Measurements from ENCODE around the gene RPL15.
A peak's percentile ranks its signal among the peaks of the same experiment; 100 is the strongest.
"Not testable (repeated sequence)": the region's sequence is repeated elsewhere in the genome, so short reads cannot be mapped to it uniquely, and the experiment has no call there.

The RPL15 gene

DNA sequence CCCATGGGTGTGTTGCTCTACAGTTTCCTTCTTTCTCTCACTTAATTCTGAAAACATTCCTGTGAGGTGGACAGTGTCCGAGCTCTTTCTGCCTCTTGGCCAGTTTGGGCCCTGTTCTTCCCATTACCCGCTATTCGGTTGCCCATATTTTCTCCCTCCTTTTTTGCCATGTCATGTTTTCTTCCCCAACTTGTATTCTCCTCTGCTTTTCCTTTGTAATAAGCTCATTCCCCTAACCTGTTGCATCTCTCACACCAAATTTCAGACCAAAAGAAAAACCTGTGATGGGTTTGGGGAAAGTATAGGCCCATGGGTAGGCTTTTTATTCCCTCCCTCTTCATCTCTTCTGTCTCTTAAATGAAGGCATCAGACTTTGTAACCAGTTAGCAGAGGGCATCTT is 30.6 kb upstream of the RPL15 start:
- in situ Hi-C loops (cut with MboI; ENCODE audit: low pct_unique_long_range_greater_than_20kb, low sequenced_read_pairs) = no loop called here
- DNase-seq = no peak

DNA sequence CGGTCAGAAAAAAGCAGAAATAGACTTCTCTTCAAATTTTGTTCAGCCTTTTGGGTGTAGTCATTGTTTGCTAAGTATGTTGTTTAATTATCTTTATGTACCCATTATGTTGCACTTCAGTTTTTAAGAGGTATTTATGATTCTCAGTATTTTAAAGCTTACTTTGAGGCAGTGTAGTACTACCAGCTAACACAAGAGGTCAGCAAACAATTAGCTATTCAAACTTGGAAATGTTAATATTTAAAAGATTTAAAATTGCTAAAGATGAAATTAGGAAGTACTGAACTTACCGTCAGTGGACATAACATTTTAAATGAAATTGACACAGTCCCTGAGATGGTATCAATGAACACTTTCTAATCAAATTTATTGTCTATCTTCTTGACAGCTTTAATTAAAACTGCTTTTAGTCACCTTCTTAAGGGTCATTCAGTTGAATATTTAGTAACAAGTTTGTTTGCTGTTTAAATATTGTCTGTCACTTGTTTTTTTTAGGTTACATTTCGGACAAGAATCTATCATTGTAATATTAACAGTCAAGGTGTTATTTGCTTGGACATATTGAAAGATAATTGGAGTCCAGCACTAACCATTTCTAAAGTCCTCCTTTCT is 28.2 kb upstream of the RPL15 start:
- DNase-seq = peak; percentile 41
- in situ Hi-C loops (cut with MboI; ENCODE audit: low pct_unique_long_range_greater_than_20kb, low sequenced_read_pairs) = no loop called here

DNA sequence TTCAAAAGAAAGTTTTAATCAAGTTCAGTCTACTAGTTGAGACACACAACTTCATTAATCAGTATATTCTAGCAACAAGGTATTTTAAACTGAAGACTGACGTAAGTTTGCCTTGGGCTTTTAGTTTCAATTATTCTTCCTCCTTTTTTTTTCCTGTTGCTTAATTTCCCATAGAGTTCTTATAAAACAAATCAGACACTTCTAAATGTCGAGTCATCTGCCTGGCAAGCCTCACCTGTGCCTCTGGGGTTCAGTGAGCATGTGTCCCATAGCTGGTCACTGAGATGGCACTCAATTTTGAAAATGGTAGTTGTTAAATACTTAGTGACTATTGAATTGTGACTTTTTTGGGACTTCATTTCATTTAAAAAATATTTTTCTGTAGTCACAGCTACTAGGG is 27.5 kb upstream of the RPL15 start:
- in situ Hi-C loops (cut with MboI; ENCODE audit: low pct_unique_long_range_greater_than_20kb, low sequenced_read_pairs) = no loop called here
- DNase-seq = no peak

DNA sequence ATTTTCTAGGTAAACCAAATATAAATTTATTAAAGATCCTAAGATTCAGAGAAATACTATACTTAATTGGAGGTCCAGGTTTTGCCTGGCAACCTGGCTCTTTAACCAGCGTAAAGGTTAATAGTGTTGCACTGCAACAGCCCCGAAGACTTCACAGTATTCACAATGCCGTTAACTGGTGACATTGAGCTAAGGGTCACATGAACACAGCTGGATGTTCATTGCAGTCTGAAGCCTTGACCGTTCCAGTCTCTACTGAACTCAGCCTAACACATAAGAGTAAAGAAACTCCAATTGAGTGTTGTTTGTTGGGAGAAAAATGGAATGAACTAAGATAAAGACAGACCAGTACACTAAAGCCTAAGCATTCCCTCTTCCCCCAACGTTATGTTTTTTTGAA is 27.0 kb upstream of the RPL15 start:
- no peak for DNase-seq
- in situ Hi-C loops (cut with MboI; ENCODE audit: low pct_unique_long_range_greater_than_20kb, low sequenced_read_pairs) = no loop called here

DNA sequence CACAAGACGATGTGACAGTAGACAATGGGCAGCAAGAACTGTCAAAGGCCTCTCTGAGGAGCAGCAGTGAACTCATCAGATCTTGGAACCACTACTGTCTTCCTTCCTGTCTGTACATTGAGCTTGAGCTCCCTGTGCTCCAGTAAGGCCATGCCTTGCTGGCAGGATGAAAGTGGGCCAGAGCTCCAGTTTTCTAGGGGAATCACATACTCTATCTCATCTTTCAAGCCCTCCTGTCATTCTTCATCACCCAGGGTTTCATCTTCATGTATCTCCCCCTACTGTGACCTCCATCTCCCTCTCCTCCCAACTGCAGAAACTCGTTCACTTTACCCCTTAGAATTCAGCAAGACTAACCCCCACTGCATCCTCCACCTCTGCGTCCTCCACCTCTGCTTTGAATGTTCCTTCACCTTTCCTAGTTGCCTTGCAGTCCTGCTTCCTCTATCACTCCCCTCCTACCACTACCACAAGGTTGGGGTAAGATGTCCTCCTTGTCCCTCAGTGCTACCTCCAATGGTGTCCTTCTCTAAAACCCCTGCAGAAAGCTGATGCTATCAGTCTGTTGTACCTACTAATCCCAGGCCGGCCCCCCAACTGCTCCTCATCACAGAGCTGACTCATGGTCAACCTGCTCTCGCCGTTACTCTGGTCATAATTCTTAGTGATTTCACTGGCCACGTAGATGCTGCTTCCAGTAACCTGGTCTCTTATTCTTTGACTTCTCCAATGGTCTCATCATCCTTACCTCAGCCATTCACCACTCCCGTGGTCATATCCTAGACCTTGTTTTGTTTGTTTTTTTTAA is 22.5 kb upstream of the RPL15 start:
- in situ Hi-C loops (cut with MboI; ENCODE audit: low pct_unique_long_range_greater_than_20kb, low sequenced_read_pairs) = no loop called here
- no peak for DNase-seq

- DNase-seq = no peak
- in situ Hi-C loops (cut with MboI; ENCODE audit: low pct_unique_long_range_greater_than_20kb, low sequenced_read_pairs) = no loop called here
Observed at GRCh38 chr3:23895181-23895580, 21.8 kb upstream of the RPL15 start.

GRCh38 chr3:23900744-23901143 is 16.2 kb upstream of the RPL15 start:
- DNase-seq = no peak
- in situ Hi-C loops (cut with MboI; ENCODE audit: low pct_unique_long_range_greater_than_20kb, low sequenced_read_pairs) = no loop called here

GRCh38 chr3:23904545-23904944 is 12.4 kb upstream of the RPL15 start:
- no peak for DNase-seq
- in situ Hi-C loops (cut with MboI; ENCODE audit: low pct_unique_long_range_greater_than_20kb, low sequenced_read_pairs) = no loop called here

GRCh38 chr3:23909341-23909740 is 7.6 kb upstream of the RPL15 start:
- no peak for DNase-seq
- in situ Hi-C loops (cut with MboI; ENCODE audit: low pct_unique_long_range_greater_than_20kb, low sequenced_read_pairs) = no loop called here

DNA sequence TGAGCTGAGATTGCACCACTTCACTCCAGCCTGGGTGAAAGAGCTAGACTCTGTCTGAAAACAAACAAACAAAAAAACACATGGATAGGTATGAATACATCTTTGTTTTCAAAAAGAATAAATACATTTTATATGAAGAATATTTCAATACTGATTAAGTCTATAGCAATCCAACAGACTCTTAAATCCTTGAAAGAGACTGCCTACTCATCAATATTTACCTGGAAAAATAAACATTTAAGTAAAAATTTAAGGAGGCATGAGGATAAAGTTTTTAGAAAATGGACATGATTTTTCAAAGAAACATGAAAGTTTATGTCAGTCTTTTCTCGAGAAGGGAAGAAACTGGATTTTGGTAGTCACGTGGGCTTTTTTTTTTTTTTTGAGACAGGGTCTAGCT is 5.5 kb upstream of the RPL15 start:
- no peak for DNase-seq
- in situ Hi-C loops (cut with MboI; ENCODE audit: low pct_unique_long_range_greater_than_20kb, low sequenced_read_pairs) = no loop called here

GRCh38 chr3:23912335-23912734 is 4.6 kb upstream of the RPL15 start:
- in situ Hi-C loops (cut with MboI; ENCODE audit: low pct_unique_long_range_greater_than_20kb, low sequenced_read_pairs); DNase-seq: not testable (repeated sequence)

DNA sequence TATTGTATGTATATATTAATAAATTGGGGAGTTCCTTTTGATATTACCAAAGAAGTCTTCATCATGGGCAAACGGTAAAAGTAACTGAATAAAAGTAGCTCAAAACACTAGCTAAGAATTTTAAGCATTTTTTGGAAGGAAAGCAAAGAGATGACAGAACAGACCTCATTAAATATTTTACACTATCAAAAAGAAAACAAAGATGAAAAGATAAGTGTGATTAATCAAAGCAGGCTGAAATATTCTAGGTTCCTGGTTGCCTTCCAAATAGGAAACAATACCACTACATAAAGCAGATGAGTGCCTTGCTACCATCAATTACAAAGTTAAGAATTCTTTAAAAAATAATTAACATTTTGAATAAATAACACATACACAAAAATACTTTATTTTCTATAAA is 3.8 kb upstream of the RPL15 start:
- in situ Hi-C loops (cut with MboI; ENCODE audit: low pct_unique_long_range_greater_than_20kb, low sequenced_read_pairs) = no loop called here
- no peak for DNase-seq

DNA sequence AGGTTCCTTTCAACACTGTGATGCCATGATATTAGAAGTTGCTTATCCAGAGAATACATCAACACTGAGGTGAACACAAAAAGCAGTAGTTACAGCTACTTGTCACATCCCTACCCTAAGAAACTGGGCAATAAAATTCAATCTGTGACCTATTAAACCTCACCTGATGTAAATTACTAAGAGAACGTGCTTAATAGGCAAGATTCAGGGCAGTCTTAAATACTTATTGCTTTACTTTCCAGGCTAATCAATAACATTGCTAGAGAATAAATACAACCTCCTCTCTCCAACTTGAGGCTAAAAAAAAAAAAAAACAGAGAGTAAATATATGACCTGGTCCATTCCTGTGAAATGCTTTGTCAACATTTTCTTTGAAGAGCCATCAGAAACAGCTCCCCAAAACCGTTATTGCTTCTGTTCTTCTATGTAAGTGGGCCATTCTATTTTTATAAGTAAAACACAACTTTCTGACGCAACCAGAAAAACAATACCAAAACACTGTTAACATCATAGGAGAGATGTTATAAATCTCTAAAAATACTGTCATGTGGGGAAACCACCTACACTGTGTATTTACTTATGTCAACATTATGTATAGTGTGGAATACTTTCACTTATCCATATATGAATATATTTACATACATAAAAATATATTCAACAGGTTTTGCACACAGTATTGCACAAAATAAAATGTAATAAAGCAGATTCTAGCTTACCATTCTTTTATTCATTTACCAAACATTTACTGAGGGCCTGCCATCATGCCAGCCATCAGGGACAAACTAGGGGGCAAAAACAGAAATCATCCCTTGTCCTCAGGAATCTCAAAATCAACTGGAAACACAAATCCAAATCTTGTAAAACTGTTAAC is 2.8 kb upstream of the RPL15 start:
- in situ Hi-C loops (cut with MboI; ENCODE audit: low pct_unique_long_range_greater_than_20kb, low sequenced_read_pairs) = no loop called here
- DNase-seq = no peak

GRCh38 chr3:23915537-23916108 is 1.3 kb upstream of the RPL15 start:
- in situ Hi-C loops (cut with MboI; ENCODE audit: low pct_unique_long_range_greater_than_20kb, low sequenced_read_pairs) = no loop called here
- peak; percentile 75 for DNase-seq

- DNase-seq = no peak
Observed at GRCh38 chr3:23916152-23916885, 613 bp upstream of the RPL15 start.

DNA sequence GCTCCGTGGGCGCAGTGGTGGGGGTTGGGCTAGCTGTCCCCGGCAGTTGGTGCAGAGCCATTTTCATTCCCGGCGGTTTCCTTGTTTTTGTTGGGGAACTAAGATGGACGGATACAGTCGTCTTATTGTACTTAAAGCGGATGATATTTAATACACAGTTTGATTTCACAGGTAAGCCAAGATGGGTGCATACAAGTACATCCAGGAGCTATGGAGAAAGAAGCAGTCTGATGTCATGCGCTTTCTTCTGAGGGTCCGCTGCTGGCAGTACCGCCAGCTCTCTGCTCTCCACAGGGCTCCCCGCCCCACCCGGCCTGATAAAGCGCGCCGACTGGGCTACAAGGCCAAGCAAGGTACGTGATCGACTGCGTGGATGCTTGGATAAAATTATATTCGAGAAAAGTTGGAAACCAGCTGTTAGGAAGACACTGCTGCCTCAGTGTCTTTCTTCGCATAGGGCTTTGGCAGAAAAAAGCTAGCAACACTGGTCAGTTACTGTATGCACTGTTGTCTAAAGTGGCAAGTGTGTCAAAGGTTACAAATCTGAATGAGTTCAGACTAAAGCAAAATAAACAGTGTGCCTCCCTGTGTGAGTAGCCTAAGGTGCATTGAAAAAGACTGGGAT is 859 bp downstream of the RPL15 start:
- DNase-seq = peak; percentile 84
- in situ Hi-C loops (cut with MboI; ENCODE audit: low pct_unique_long_range_greater_than_20kb, low sequenced_read_pairs) = not testable (repeated sequence)

More at GRCh38 chr3:23916152-23916885, 613 bp upstream of the RPL15 start:
- in situ Hi-C loops (cut with MboI; ENCODE audit: low pct_unique_long_range_greater_than_20kb, low sequenced_read_pairs) = no loop called here

DNA sequence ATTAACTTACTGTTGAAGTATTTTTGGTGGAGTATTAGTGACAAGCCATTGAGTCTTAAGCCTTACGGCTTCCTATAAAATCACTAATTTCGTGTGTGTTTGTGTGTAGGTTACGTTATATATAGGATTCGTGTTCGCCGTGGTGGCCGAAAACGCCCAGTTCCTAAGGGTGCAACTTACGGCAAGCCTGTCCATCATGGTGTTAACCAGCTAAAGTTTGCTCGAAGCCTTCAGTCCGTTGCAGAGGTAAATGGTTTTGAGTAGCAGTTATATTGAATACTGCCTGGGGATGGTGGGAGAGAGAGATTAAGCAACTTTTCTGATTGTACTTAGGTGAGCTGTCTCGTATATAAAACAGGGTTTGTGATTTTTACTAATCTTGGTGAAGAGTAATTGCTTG is 1.4 kb downstream of the RPL15 start:
- in situ Hi-C loops (cut with MboI; ENCODE audit: low pct_unique_long_range_greater_than_20kb, low sequenced_read_pairs); DNase-seq: not testable (repeated sequence)

DNA sequence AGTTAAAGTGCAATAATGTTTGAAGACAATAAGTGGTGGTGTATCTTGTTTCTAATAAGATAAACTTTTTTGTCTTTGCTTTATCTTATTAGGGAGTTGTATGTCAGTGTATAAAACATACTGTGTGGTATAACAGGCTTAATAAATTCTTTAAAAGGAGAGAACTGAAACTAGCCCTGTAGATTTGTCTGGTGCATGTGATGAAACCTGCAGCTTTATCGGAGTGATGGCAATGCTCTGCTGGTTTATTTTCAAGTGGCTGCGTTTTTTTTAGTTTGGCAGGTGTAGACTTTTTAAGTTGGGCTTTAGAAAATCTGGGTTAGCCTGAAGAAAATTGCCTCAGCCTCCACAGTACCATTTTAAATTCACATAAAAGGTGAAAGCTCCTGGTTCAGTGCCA is 2.7 kb downstream of the RPL15 start:
- in situ Hi-C loops (cut with MboI; ENCODE audit: low pct_unique_long_range_greater_than_20kb, low sequenced_read_pairs) = no loop called here
- DNase-seq = no peak

All from KBM-7 (cell line).